Lung (tissue), 12 donors: ENCODE results near the gene CLPSL2. TPM values are rescaled to one million over a fixed set of nuclear protein-coding genes. Genes with fewer than 3 reads are reported as not detected.

Experiments
- ATAC-seq: fragments of 200-7000 bp; cut with Tn5 transposase; one replicate; pipeline ENCODE4 v1.9.1; 2020; ENCODE audit warnings: moderate number of reproducible peaks; ENCODE audit not compliant: insufficient read depth, low FRiP score
- DNase-seq, 3 donors: peaks; one replicate each; pipeline ENCODE4 v3.0.0-alpha.2; 2013 to 2017
- H3K27ac ChIP-seq, 2 donors: one replicate each; pipeline ENCODE4 v1.5.1; 2013; ENCODE audit warnings: mild to moderate bottlenecking in 2 of 2, moderate library complexity in 2 of 2, control low read depth in 1 of 2, inconsistent platforms in 1 of 2, low read depth in 1 of 2, low read length in 1 of 2
- H3K27me3 ChIP-seq, 3 donors: one replicate each; pipeline ENCODE4 v1.5.1; 2013; ENCODE audit warnings: low read length in 2 of 3; ENCODE audit not compliant: control insufficient read depth in 3 of 3, insufficient read depth in 3 of 3
- H3K36me3 ChIP-seq, 4 donors: one replicate each; pipeline ENCODE4 v1.5.1; 2013; ENCODE audit warnings: low read length in 4 of 4, mild to moderate bottlenecking in 1 of 4, moderate library complexity in 1 of 4; ENCODE audit not compliant: control insufficient read depth in 4 of 4, insufficient read depth in 4 of 4
- H3K4me1 ChIP-seq, 5 donors: one replicate each; pipeline ENCODE4 v1.5.1; 2013; ENCODE audit warnings: low read length in 5 of 5, mild to moderate bottlenecking in 2 of 5, moderate library complexity in 1 of 5; ENCODE audit not compliant: control insufficient read depth in 5 of 5, insufficient read depth in 5 of 5
- H3K4me3 ChIP-seq: one replicate; pipeline ENCODE4 v1.5.1; 2013; ENCODE audit warnings: mild to moderate bottlenecking, control low read depth, moderate library complexity
- H3K9ac ChIP-seq, 2 donors: one replicate each; pipeline ENCODE4 v1.5.1; 2013; ENCODE audit warnings: low read length in 2 of 2, control low read depth in 1 of 2; ENCODE audit not compliant: insufficient read depth in 1 of 2
- H3K9me3 ChIP-seq, 4 donors: one replicate each; pipeline ENCODE4 v1.5.1; 2013; ENCODE audit warnings: low read length in 3 of 4, mild to moderate bottlenecking in 1 of 4, moderate library complexity in 1 of 4; ENCODE audit not compliant: control insufficient read depth in 4 of 4, insufficient read depth in 3 of 4
- CTCF ChIP-seq: IDR thresholded peaks from 2 replicates; pipeline ENCODE4 v1.5.1; 2012; ENCODE audit warnings: mild to moderate bottlenecking; ENCODE audit errors: control extremely low read depth, extremely low read depth
- WGBS, 2 donors: extraction: QIAGEN DNeasy Blood & Tissue Kit; methylation state at CpG; one replicate each; pipeline ENCODE4 v1.1.7; 2013; 5-methylcytosine and 5-hydroxymethylcytosine counted together
- polyA plus RNA-seq, 2 donors: library from polyadenylated mRNA; stranded (reverse); fragments of 200-250 nt; gene quantifications; one replicate each; pipeline ENCODE4 v1.2.1, GENCODE V29; 2013
- total RNA-seq, 2 donors: library from RNA; depleted of rRNA in 1 of 2; stranded (reverse); fragments of >200 nt in 1 of 2; gene quantifications; one replicate each; pipeline ENCODE4 v1.2.1, GENCODE V29; 2014 to 2021
- donor health status: control.
- donor health status: control.
- donor health status: Bipolar disorder and iron deficiency.
- donor health status: healthy.
- donor health status: DM: yes; HTN: yes; CAD: no.

Gene CLPSL2
- total and polyA plus RNA-seq, 4 donors, result not detected

GRCh38 chr6:35728683-35729678, 47.4 kb upstream of the CLPSL2 start:
- Histone ChIP-seq H3K9me3 (no peaks in the 10 kb centered on the region), H3K9ac (no peak overlapping the region), H3K27ac (peak overlapping the region; percentile 94 to 97), H3K4me1 (peaks cover 10 to 52% (median 33%) of the 10 kb centered on the region in 5 donors), H3K27me3 (no peaks in the 10 kb centered on the region), H3K36me3 (no peaks in the 10 kb centered on the region), H3K4me3 (no peak overlapping the region)
- TF ChIP-seq CTCF, result no peak
- no peak for ATAC-seq
- 39 to 50% methylated on average over 12 of the region's 12 CpGs for WGBS, 2 donors
- DNase-seq, result no peak

- DNase-seq (no peak), ATAC-seq (no peak)
- Histone ChIP-seq H3K36me3 (no peaks in the 10 kb centered on the region), H3K27me3 (no peaks in the 10 kb centered on the region), H3K4me1 (peaks cover 10 to 54% (median 33%) of the 10 kb centered on the region in 5 donors), H3K27ac (peak overlapping the region; percentile 91 to 97), H3K9me3 (no peaks in the 10 kb centered on the region), H3K4me3 (no peak overlapping the region), H3K9ac (no peak overlapping the region)
- 43 to 48% methylated on average over 2 of the region's 2 CpGs for WGBS, 2 donors
- no peak for TF ChIP-seq CTCF
Measured at GRCh38 chr6:35729722-35730121, 46.7 kb upstream of the CLPSL2 start.

- H3K4me3 ChIP-seq, result no peak overlapping the region
- no peaks in the 10 kb centered on the region for H3K9me3 ChIP-seq
- ATAC-seq, result no peak
- H3K27me3 ChIP-seq, result no peaks in the 10 kb centered on the region
- H3K4me1 ChIP-seq, result peaks cover 10 to 48% (median 33%) of the 10 kb centered on the region in 5 donors
- no peak for TF ChIP-seq CTCF
- no peaks in the 10 kb centered on the region for H3K36me3 ChIP-seq
- 6 to 9% methylated on average over 15 of the region's 15 CpGs for WGBS, 2 donors
- H3K27ac ChIP-seq, result peak overlapping the region; percentile 96 to 100
- DNase-seq, result no peak
- peak overlapping the region in 1 of 2 donors; percentile 65 for H3K9ac ChIP-seq
Measured at GRCh38 chr6:35730745-35731413, 45.5 kb upstream of the CLPSL2 start.
